Lower leg skin (tissue), 3 donors: ENCODE measurements around the gene PRG3.

Source experiments
- POLR2A ChIP-seq, 2 donors: fragments of 450-650 bp; IDR thresholded peaks; one replicate each; pipeline ENCODE4 v1.6.1; 2016 to 2017; ENCODE audit warnings: antibody characterized with exemption in 2 of 2, mild to moderate bottlenecking in 1 of 2, moderate library complexity in 1 of 2
- TF ChIP-seq, protein P1 (sequence below), 3 donors: fragments of 450-650 bp; IDR thresholded peaks; one replicate each; pipeline ENCODE4 v1.5.1; 2016; ENCODE audit warnings: antibody characterized with exemption in 3 of 3, mild to moderate bottlenecking in 3 of 3, moderate library complexity in 2 of 3

GRCh38 chr11:57357856-57358255 is 23.1 kb downstream of the PRG3 start:
- TF ChIP-seq, protein P1, sequence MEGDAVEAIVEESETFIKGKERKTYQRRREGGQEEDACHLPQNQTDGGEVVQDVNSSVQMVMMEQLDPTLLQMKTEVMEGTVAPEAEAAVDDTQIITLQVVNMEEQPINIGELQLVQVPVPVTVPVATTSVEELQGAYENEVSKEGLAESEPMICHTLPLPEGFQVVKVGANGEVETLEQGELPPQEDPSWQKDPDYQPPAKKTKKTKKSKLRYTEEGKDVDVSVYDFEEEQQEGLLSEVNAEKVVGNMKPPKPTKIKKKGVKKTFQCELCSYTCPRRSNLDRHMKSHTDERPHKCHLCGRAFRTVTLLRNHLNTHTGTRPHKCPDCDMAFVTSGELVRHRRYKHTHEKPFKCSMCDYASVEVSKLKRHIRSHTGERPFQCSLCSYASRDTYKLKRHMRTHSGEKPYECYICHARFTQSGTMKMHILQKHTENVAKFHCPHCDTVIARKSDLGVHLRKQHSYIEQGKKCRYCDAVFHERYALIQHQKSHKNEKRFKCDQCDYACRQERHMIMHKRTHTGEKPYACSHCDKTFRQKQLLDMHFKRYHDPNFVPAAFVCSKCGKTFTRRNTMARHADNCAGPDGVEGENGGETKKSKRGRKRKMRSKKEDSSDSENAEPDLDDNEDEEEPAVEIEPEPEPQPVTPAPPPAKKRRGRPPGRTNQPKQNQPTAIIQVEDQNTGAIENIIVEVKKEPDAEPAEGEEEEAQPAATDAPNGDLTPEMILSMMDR (IDR thresholded peaks at IDR 0.05): no peak
- TF ChIP-seq POLR2A (IDR thresholded peaks at IDR 0.05): no peak
